K562 (cell line): Measurements from ENCODE around the gene FLAD1. TPM values are rescaled to one million over a fixed set of nuclear protein-coding genes. Genes with fewer than 3 reads are reported as not detected.

Experiments
- CCNT2 ChIP-seq: IDR thresholded peaks from 2 replicates; pipeline ENCODE4 v1.6.1; 2011; ENCODE audit warnings: borderline replicate concordance, low read depth, mild to moderate bottlenecking, moderate library complexity, mixed read lengths, low read length; ENCODE audit not compliant: insufficient read length; ENCODE audit errors: extremely low read depth
- GABPA ChIP-seq: fragments of 200-800 bp; sonication (Bioruptor generic); conservative IDR thresholded peaks from 2 replicates; pipeline ENCODE4 v1.6.1; 2016; ENCODE audit warnings: low read depth, missing genetic modification characterization, missing compliant biosample characterization
- HMGN3 ChIP-seq: IDR thresholded peaks from 2 replicates; pipeline ENCODE4 v1.6.1; 2011; ENCODE audit warnings: borderline replicate concordance, low read depth, mild to moderate bottlenecking, mixed read lengths, low read length; ENCODE audit not compliant: insufficient read length; ENCODE audit errors: extremely low read depth
- HNRNPL ChIP-seq: fragments of 200-400 bp; formaldehyde crosslinking; IDR thresholded peaks from 2 replicates; pipeline ENCODE4 v1.6.1; 2017; ENCODE audit warnings: low read depth, mild to moderate bottlenecking, low read length
- HNRNPUL1 ChIP-seq: fragments of 200-400 bp; formaldehyde crosslinking; IDR thresholded peaks from 2 replicates; pipeline ENCODE4 v1.6.1; 2017; ENCODE audit warnings: low read length
- HOMEZ ChIP-seq: fragments of 250-450 bp; sonication (Bioruptor Pico); IDR thresholded peaks from 2 replicates; pipeline ENCODE4 v1.4.0; 2020; ENCODE audit warnings: mild to moderate bottlenecking, moderate library complexity
- MEF2A ChIP-seq: IDR thresholded peaks from 2 replicates; pipeline ENCODE4 v1.6.1; 2011; ENCODE audit warnings: low read depth, mild to moderate bottlenecking, low read length, moderate library complexity; ENCODE audit not compliant: control insufficient read depth
- MEF2D ChIP-seq: conservative IDR thresholded peaks from 2 replicates; pipeline ENCODE4 v1.6.1; 2016; ENCODE audit warnings: low read depth, missing genetic modification characterization, missing compliant biosample characterization
- NR1H2 ChIP-seq: sonication (generic); formaldehyde crosslinking; IDR thresholded peaks from 2 replicates; pipeline ENCODE4 v1.4.0; 2020; ENCODE audit warnings: mild to moderate bottlenecking, missing genetic modification reagents
- POLR3G ChIP-seq: IDR thresholded peaks from 2 replicates; pipeline ENCODE4 v1.6.1; 2011; ENCODE audit not compliant: insufficient read length, insufficient replicate concordance; ENCODE audit errors: extremely low read depth
- RBM22 ChIP-seq: fragments of 200-400 bp; formaldehyde crosslinking; IDR thresholded peaks from 2 replicates; pipeline ENCODE4 v1.6.1; 2018; ENCODE audit warnings: low read length, low read depth; ENCODE audit not compliant: poor library complexity, severe bottlenecking
- SRSF3 ChIP-seq: fragments of 200-400 bp; formaldehyde crosslinking; IDR thresholded peaks from 2 replicates; pipeline ENCODE4 v1.6.1; 2016; ENCODE audit warnings: mild to moderate bottlenecking, low read length, moderate library complexity; ENCODE audit not compliant: insufficient read depth
- YY1 ChIP-seq, 3 experiments: IDR thresholded peaks; 2 replicates each; pipeline ENCODE4 v1.6.1; 2011; ENCODE audit warnings: low read length in 2 of 3, mild to moderate bottlenecking in 2 of 3, moderate library complexity in 2 of 3, borderline replicate concordance in 1 of 3, control low read depth in 1 of 3, low read depth in 1 of 3; ENCODE audit not compliant: insufficient read depth in 3 of 3, insufficient replicate concordance in 2 of 3, control insufficient read depth in 1 of 3, insufficient read length in 1 of 3; ENCODE audit errors: extremely low read depth in 1 of 3
- ZBTB12 ChIP-seq: fragments of 250-450 bp; sonication (Bioruptor Pico); IDR thresholded peaks from 2 replicates; pipeline ENCODE4 v1.4.0; 2020
- polyA plus RNA-seq, 8 experiments: library from polyadenylated mRNA; depleted of rRNA in 4 of 8; stranded (reverse) in 5 of 8; unstranded in 3 of 8; fragments of >200 nt; fragmentation: Nextera tagmentation in 2 of 8; fragmentation: Illumina TruSeq in 1 of 8; extraction: Ambion mirVana in 2 of 8; extraction: Trizol in 1 of 8; gene quantifications; 2 replicates each; pipeline versions ENCODE4 v1.2.1 to v1.2.3, GENCODE V29; 2011 to 2014; ENCODE audit warnings: inconsistent platforms in 1 of 8, missing spikeins in 1 of 8
- total RNA-seq, 7 experiments: library from RNA; depleted of rRNA in 6 of 7; stranded (reverse); fragments of >200 nt in 6 of 7; fragmentation: Illumina TruSeq in 2 of 7; extraction: Trizol in 2 of 7; gene quantifications; 2 replicates each; pipeline versions ENCODE4 v1.2.1 to v1.2.3, GENCODE V29; 2011 to 2021; ENCODE audit warnings: low replicate concordance in 1 of 7
- TF ChIP-seq, protein P1 (sequence below): fragments of 450-650 bp; IDR thresholded peaks from 2 replicates; pipeline ENCODE4 v1.7.1; 2018; ENCODE audit warnings: mild to moderate bottlenecking, low read depth; ENCODE audit not compliant: partially characterized antibody

Gene FLAD1
- total and polyA plus RNA-seq, 9 of the 15 experiments (the other 6 are each of a cell fraction or from before 2014, with no cell fraction given) = 24.9 to 85.8 (median 67.0) TPM

DNA sequence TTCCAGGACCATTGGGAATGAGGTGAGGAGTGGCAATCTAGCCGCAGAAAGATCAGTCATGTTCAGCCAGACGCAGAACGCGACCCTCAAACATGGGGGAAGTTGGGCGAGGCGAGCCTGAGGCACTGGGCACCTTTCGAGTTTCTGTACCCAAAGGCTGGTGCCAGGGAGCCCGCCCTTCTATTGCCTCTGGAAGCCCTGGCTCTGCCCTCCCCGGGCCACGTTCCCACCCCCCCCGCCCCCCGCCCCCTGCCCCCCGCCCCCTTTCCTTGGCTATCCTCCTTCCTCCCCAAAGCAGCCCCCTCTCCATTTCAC lies 17.2 kb downstream of the FLAD1 start (continued):
- TF ChIP-seq HOMEZ = no peak
- no peak for TF ChIP-seq CCNT2
- no peak for TF ChIP-seq MEF2A
- 0 out of 2 replicates have a peak, but pooled peaks have one; percentile 2 for TF ChIP-seq GABPA (tag)
- TF ChIP-seq HNRNPUL1 = no peak
- TF ChIP-seq RBM22 = no peak
- TF ChIP-seq HNRNPL = peak; percentile 70; the same call in 1 of the 2 replicates
- TF ChIP-seq NR1H2 (CRISPR knock-in tag) = no peak
- TF ChIP-seq POLR3G = no peak
- no peak for TF ChIP-seq HMGN3
- TF ChIP-seq, protein P1, sequence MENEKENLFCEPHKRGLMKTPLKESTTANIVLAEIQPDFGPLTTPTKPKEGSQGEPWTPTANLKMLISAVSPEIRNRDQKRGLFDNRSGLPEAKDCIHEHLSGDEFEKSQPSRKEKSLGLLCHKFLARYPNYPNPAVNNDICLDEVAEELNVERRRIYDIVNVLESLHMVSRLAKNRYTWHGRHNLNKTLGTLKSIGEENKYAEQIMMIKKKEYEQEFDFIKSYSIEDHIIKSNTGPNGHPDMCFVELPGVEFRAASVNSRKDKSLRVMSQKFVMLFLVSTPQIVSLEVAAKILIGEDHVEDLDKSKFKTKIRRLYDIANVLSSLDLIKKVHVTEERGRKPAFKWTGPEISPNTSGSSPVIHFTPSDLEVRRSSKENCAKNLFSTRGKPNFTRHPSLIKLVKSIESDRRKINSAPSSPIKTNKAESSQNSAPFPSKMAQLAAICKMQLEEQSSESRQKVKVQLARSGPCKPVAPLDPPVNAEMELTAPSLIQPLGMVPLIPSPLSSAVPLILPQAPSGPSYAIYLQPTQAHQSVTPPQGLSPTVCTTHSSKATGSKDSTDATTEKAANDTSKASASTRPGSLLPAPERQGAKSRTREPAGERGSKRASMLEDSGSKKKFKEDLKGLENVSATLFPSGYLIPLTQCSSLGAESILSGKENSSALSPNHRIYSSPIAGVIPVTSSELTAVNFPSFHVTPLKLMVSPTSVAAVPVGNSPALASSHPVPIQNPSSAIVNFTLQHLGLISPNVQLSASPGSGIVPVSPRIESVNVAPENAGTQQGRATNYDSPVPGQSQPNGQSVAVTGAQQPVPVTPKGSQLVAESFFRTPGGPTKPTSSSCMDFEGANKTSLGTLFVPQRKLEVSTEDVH = no peak
- no peak for TF ChIP-seq MEF2D
- no peak for TF ChIP-seq YY1 (IDR thresholded peaks at IDR 0.05; ENCODE audit: borderline replicate concordance in 1 of 3, control insufficient read depth in 1 of 3, extremely low read depth in 1 of 3, insufficient read depth in 3 of 3, insufficient read length in 1 of 3, insufficient replicate concordance in 2 of 3, low read depth in 1 of 3, low read length in 2 of 3)
- TF ChIP-seq ZBTB12 = no peak
- no peak for TF ChIP-seq SRSF3
